Testis (tissue), 3 donors: Measurements from ENCODE around the gene RUSF1. TPM values are rescaled to one million over a fixed set of nuclear protein-coding genes. Genes with fewer than 3 reads are reported as not detected.
"Not testable (repeated sequence)": the region's sequence is repeated elsewhere in the genome, so short reads cannot be mapped to it uniquely, and the experiment has no call there.

ENCODE experiments used
- DNase-seq: peaks from one replicate; pipeline ENCODE4 v3.0.0-alpha.2; 2019
- H3K27ac ChIP-seq, 2 donors: fragments of 200-600 bp; sonication (generic); one replicate each; pipeline ENCODE4 v1.5.1; 2019
- H3K27me3 ChIP-seq: fragments of 200-600 bp; sonication (generic); one replicate; pipeline ENCODE4 v1.5.1; 2019
- H3K36me3 ChIP-seq: fragments of 200-600 bp; sonication (generic); one replicate; pipeline ENCODE4 v1.5.1; 2017; ENCODE audit warnings: low read depth; ENCODE audit errors: missing control alignments
- H3K4me1 ChIP-seq: fragments of 200-600 bp; sonication (generic); one replicate; pipeline ENCODE4 v1.5.1; 2019
- H3K4me3 ChIP-seq, 2 donors: fragments of 200-600 bp; sonication (generic); one replicate each; pipeline ENCODE4 v1.5.1; 2017 to 2019
- H3K9me3 ChIP-seq: fragments of 200-600 bp; sonication (generic); one replicate; pipeline ENCODE4 v1.5.1; 2017
- POLR2A ChIP-seq: fragments of 450-650 bp; IDR thresholded peaks from one replicate; pipeline ENCODE4 v1.6.1; 2017; ENCODE audit warnings: antibody characterized with exemption, mild to moderate bottlenecking, moderate library complexity
- WGBS, 2 donors: methylation state at CpG; one replicate each; pipeline ENCODE4 v1.1.5; 2018; 5-methylcytosine and 5-hydroxymethylcytosine counted together
- intact Hi-C: fragments of 100-400 bp; cut with DNase I; formaldehyde crosslinking; loops from one replicate; pipeline ENCODE4 v1.15.1; 2023; ENCODE audit warnings: low total_unique reads
- polyA plus RNA-seq: library from polyadenylated mRNA; stranded (reverse); fragments of 350-450 nt; fragmentation: Illumina TruSeq; extraction: RNeasy Lipid Tissue Mini Kit (QIAGEN cat#74804); gene quantifications from one replicate; pipeline ENCODE4 v1.2.3, GENCODE V29; 2014; ENCODE audit warnings: low read depth, low replicate concordance; ENCODE audit not compliant: insufficient read depth
- total RNA-seq, 2 donors: library from RNA; depleted of rRNA; stranded (reverse); fragments of >200 nt; gene quantifications; one replicate each; pipeline ENCODE4 v1.2.3, GENCODE V29; 2016
- TF ChIP-seq, protein P1 (sequence below), 3 experiments: fragments of 450-650 bp in 2 of 3; fragments of 200-600 bp in 1 of 3; sonication (generic) in 1 of 3; IDR thresholded peaks; one replicate each; pipeline ENCODE4 v1.5.1; 2016 to 2019; ENCODE audit warnings: antibody characterized with exemption in 3 of 3, mild to moderate bottlenecking in 2 of 3, moderate library complexity in 1 of 3

The RUSF1 gene
- total and polyA plus RNA-seq, 3 donors from 2014 or later, result 75.8 to 124 (median 102) TPM

DNA sequence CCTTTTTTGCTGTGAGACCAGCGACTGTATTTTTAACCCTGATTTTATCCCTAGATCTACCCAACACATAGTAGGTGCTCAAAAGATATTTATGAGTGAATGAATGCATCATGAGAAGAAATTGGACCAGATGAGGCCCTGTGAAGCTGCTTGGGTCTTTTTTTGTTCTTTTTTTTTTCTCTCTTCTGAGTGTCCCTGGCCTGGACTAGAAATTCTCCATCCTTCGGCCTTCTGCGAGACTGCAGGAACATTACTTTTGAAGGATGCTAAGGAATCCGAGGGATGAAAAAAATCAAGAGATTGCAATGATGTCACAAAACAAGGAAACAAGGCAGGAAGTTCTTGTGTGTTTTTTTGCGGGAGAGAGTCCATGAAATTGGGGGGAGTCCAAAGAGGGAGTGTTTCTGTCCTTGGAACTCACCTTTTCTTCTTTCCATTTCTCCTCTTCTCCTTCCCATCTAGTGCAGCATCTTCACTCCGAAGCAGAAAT lies 560 bp upstream of the RUSF1 start:
- peak overlapping the region; percentile 100 for H3K4me3 ChIP-seq
- no peaks in the 10 kb centered on the region for H3K27me3 ChIP-seq
- H3K9me3 ChIP-seq, result no peaks in the 10 kb centered on the region
- H3K36me3 ChIP-seq, result no peaks in the 10 kb centered on the region
- peaks cover 23% of the 10 kb centered on the region for H3K4me1 ChIP-seq
- DNase-seq, result no peak
- intact Hi-C loops, result no loop called here
- TF ChIP-seq, protein P1, sequence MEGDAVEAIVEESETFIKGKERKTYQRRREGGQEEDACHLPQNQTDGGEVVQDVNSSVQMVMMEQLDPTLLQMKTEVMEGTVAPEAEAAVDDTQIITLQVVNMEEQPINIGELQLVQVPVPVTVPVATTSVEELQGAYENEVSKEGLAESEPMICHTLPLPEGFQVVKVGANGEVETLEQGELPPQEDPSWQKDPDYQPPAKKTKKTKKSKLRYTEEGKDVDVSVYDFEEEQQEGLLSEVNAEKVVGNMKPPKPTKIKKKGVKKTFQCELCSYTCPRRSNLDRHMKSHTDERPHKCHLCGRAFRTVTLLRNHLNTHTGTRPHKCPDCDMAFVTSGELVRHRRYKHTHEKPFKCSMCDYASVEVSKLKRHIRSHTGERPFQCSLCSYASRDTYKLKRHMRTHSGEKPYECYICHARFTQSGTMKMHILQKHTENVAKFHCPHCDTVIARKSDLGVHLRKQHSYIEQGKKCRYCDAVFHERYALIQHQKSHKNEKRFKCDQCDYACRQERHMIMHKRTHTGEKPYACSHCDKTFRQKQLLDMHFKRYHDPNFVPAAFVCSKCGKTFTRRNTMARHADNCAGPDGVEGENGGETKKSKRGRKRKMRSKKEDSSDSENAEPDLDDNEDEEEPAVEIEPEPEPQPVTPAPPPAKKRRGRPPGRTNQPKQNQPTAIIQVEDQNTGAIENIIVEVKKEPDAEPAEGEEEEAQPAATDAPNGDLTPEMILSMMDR (IDR thresholded peaks at IDR 0.05), result no peak
- TF ChIP-seq POLR2A, result no peak
- WGBS, 2 donors, result 3 to 7% methylated on average over 6 of the region's 6 CpGs
- H3K27ac ChIP-seq, result peak overlapping the region; percentile 94

DNA sequence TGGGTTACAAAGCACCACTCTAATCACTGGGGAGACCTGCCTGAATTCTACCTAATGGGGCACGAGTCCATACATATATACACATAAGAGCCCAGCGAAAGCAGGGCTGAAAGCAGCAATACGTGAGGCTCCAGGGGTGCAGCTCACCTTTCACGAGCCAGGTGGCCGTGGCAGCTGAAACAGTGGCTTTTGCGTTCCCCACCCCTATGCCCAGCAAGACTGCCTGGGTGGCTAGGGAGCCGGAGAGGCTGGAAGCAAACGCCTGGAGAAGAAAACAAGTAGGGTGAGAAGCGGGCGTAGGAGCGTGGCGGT lies 618 bp downstream of the RUSF1 start:
- H3K27me3 ChIP-seq, result no peaks in the 10 kb centered on the region
- peaks cover 23% of the 10 kb centered on the region for H3K4me1 ChIP-seq
- H3K4me3 ChIP-seq, result peak overlapping the region; percentile 100
- no peak for DNase-seq
- TF ChIP-seq, protein P1 (IDR thresholded peaks at IDR 0.05), result no peak
- TF ChIP-seq POLR2A, result no peak
- H3K9me3 ChIP-seq, result no peaks in the 10 kb centered on the region
- WGBS, 2 donors, result 0 to 1% methylated on average over 8 to 12 of the region's 12 CpGs
- no peaks in the 10 kb centered on the region for H3K36me3 ChIP-seq
- intact Hi-C loops, result no loop called here
- H3K27ac ChIP-seq, result peak overlapping the region; percentile 94

- H3K9me3 ChIP-seq, result no peaks in the 10 kb centered on the region
- DNase-seq, result no peak
- WGBS, 2 donors, result 61 to 75% methylated on average over 4 of the region's 4 CpGs
- no peak overlapping the region for H3K4me3 ChIP-seq
- intact Hi-C loops, result no loop called here
- H3K36me3 ChIP-seq, result no peaks in the 10 kb centered on the region
- no peaks in the 10 kb centered on the region for H3K27me3 ChIP-seq
- H3K4me1 ChIP-seq, result peaks cover 23% of the 10 kb centered on the region
- no peak overlapping the region for H3K27ac ChIP-seq
- no peak for TF ChIP-seq POLR2A
- TF ChIP-seq, protein P1 (IDR thresholded peaks at IDR 0.05), result no peak
Measured at GRCh38 chr16:31505483-31505882, 2.7 kb downstream of the RUSF1 start.

GRCh38 chr16:31504159-31504558 lies 4.0 kb downstream of the RUSF1 start:
- WGBS, 2 donors, result 67 to 74% methylated on average over 8 of the region's 8 CpGs
- no peaks in the 10 kb centered on the region for H3K9me3 ChIP-seq
- no peaks in the 10 kb centered on the region for H3K27me3 ChIP-seq
- TF ChIP-seq, protein P1 (IDR thresholded peaks at IDR 0.05), result no peak
- no peak for TF ChIP-seq POLR2A
- no peaks in the 10 kb centered on the region for H3K36me3 ChIP-seq
- no peak for DNase-seq
- H3K4me1 ChIP-seq, result peaks cover 16% of the 10 kb centered on the region
- intact Hi-C loops, result no loop called here
- H3K4me3 ChIP-seq, result no peak overlapping the region
- H3K27ac ChIP-seq, result no peak overlapping the region

DNA sequence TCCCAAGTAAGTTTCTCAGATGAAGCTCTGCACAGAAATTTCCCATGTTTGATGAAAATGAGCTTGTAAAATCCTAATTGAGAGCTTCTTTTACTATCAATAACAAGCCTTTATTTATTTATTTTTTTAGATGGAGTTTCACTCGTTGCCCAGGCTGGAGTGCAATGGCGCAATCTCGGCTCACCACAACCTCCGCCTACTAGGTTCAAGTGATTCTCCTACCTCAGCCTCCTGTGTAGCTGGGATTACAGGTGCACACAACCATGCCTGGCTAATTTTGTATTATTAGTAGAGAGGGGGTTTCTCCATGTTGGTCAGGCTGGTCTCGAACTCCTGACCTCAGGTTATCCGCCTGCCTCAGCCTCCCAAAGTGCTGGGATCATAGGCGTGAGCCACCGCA lies 4.6 kb downstream of the RUSF1 start:
- H3K27ac ChIP-seq, DNase-seq, H3K9me3 ChIP-seq, intact Hi-C loops, H3K36me3 ChIP-seq, H3K27me3 ChIP-seq, H3K4me3 ChIP-seq: not testable (repeated sequence)
- 85 to 93% methylated on average over 8 of the region's 8 CpGs for WGBS, 2 donors
- peaks cover 13% of the 10 kb centered on the region for H3K4me1 ChIP-seq
